Neural cell (in vitro differentiated cells): ENCODE results near the gene COTL1. TPM values are rescaled to one million over a fixed set of nuclear protein-coding genes. Genes with fewer than 3 reads are reported as not detected.
"Not testable (repeated sequence)": the region's sequence is repeated elsewhere in the genome, so short reads cannot be mapped to it uniquely, and the experiment has no call there.

Experiments
- H2AFZ ChIP-seq: fragments of 200-600, 300-800 bp; sonication (generic), shearing (Covaris generic); 2 replicates; pipeline ENCODE4 v1.6.0; 2014; ENCODE audit warnings: low read depth, mild to moderate bottlenecking, antibody characterized with exemption, low read length, moderate library complexity
- H3F3A ChIP-seq: fragments of 200-600 bp; shearing (Covaris generic); 2 replicates; pipeline ENCODE4 v1.6.1; 2016; ENCODE audit warnings: mild to moderate bottlenecking, moderate library complexity, mixed read lengths, antibody characterized with exemption, low read length; ENCODE audit not compliant: insufficient read depth, poor library complexity, severe bottlenecking
- H3K27ac ChIP-seq: fragments of 200-600, 300-800 bp; sonication (generic), shearing (Covaris generic); 2 replicates; pipeline ENCODE4 v1.5.1; 2014; ENCODE audit warnings: mild to moderate bottlenecking, low read length, moderate library complexity
- H3K27me3 ChIP-seq: fragments of 300-800, 200-600 bp; sonication (generic), shearing (Covaris generic); 2 replicates; pipeline ENCODE4 v1.6.0; 2014; ENCODE audit warnings: mild to moderate bottlenecking, low read depth, low read length, moderate library complexity; ENCODE audit not compliant: insufficient read depth
- H3K36me3 ChIP-seq: fragments of 300-800, 200-600 bp; sonication (generic), shearing (Covaris generic); 2 replicates; pipeline ENCODE4 v1.5.1; 2014; ENCODE audit warnings: mild to moderate bottlenecking, antibody characterized with exemption, low read length, moderate library complexity; ENCODE audit not compliant: insufficient read depth
- H3K4me2 ChIP-seq: fragments of 300-800, 200-600 bp; sonication (generic), shearing (Covaris generic); 2 replicates; pipeline ENCODE4 v1.6.0; 2014; ENCODE audit warnings: mild to moderate bottlenecking, low read length
- H3K4me3 ChIP-seq: fragments of 300-800, 200-600 bp; sonication (generic), shearing (Covaris generic); 2 replicates; pipeline ENCODE4 v1.5.1; 2014; ENCODE audit warnings: mild to moderate bottlenecking, low read length, moderate library complexity
- H3K79me2 ChIP-seq: fragments of 200-600 bp; shearing (Covaris generic); replicated peaks from 2 replicates; pipeline ENCODE4 v1.6.0; 2014; ENCODE audit warnings: mild to moderate bottlenecking, low read length, moderate library complexity; ENCODE audit not compliant: insufficient read depth
- H3K9ac ChIP-seq: fragments of 300-800, 200-600 bp; sonication (generic), shearing (Covaris generic); 2 replicates; pipeline ENCODE4 v1.6.1; 2016; ENCODE audit warnings: mild to moderate bottlenecking, low read length, mixed read lengths
- H3K9me2 ChIP-seq: fragments of 200-600 bp; shearing (Covaris generic); 2 replicates; pipeline ENCODE4 v1.6.1; 2016; ENCODE audit warnings: mild to moderate bottlenecking, low read length, mixed read lengths; ENCODE audit not compliant: insufficient read depth
- H3K9me3 ChIP-seq: fragments of 200-600, 300-800 bp; sonication (generic), shearing (Covaris generic); 2 replicates; pipeline ENCODE4 v1.6.1; 2016; ENCODE audit warnings: mild to moderate bottlenecking, mixed run types, low read length, moderate library complexity, mixed read lengths
- H4K20me1 ChIP-seq: fragments of 200-600 bp; shearing (Covaris generic); 2 replicates; pipeline ENCODE4 v1.6.1; 2016; ENCODE audit warnings: mild to moderate bottlenecking, mixed run types; ENCODE audit not compliant: insufficient read depth
- EP300 ChIP-seq: fragments of 450-650 bp; conservative IDR thresholded peaks from 2 replicates; pipeline ENCODE4 v1.6.1; 2014; ENCODE audit warnings: antibody characterized with exemption, mild to moderate bottlenecking, moderate library complexity; ENCODE audit not compliant: poor library complexity, severe bottlenecking
- EZH2 ChIP-seq: fragments of 200-600, 300-800 bp; shearing (Covaris generic), sonication (generic); IDR thresholded peaks from 2 replicates; pipeline ENCODE4 v1.6.1; 2014; ENCODE audit warnings: antibody characterized with exemption, low read length, borderline replicate concordance, mild to moderate bottlenecking; ENCODE audit not compliant: insufficient read depth, poor library complexity, severe bottlenecking
- MXI1 ChIP-seq: fragments of 450-650 bp; conservative IDR thresholded peaks from 2 replicates; pipeline ENCODE4 v1.6.1; 2014; ENCODE audit warnings: antibody characterized with exemption, mild to moderate bottlenecking; ENCODE audit not compliant: poor library complexity, severe bottlenecking
- POLR2AphosphoS5 ChIP-seq: IDR thresholded peaks from 2 replicates; pipeline ENCODE4 v1.6.1; 2012
- RAD21 ChIP-seq: fragments of 450-650 bp; conservative IDR thresholded peaks from 2 replicates; pipeline ENCODE4 v1.6.1; 2014; ENCODE audit warnings: antibody characterized with exemption, mild to moderate bottlenecking, moderate library complexity
- SMC3 ChIP-seq: fragments of 450-650 bp; conservative IDR thresholded peaks from 2 replicates; pipeline ENCODE4 v1.6.1; 2014; ENCODE audit warnings: antibody characterized with exemption, mild to moderate bottlenecking, moderate library complexity; ENCODE audit not compliant: poor library complexity
- TAF1 ChIP-seq: IDR thresholded peaks from 2 replicates; pipeline ENCODE4 v1.6.1; 2012; ENCODE audit warnings: low read depth
- polyA plus RNA-seq: library from polyadenylated mRNA; depleted of rRNA; stranded (reverse); fragments of >200 nt; gene quantifications from 2 replicates; pipeline ENCODE4 v1.2.3, GENCODE V29; 2014
- TF ChIP-seq, protein P1 (sequence below): IDR thresholded peaks from 2 replicates; pipeline ENCODE4 v1.6.1; 2012; ENCODE audit warnings: borderline replicate concordance
- TF ChIP-seq, protein P2 (sequence below): fragments of 450-650 bp; IDR thresholded peaks from 2 replicates; pipeline ENCODE4 v1.5.1; 2014; ENCODE audit warnings: antibody characterized with exemption, mild to moderate bottlenecking, moderate library complexity; ENCODE audit not compliant: poor library complexity, severe bottlenecking

COTL1 gene
- polyA plus RNA-seq, 1 donor from 2014 or later = 86.6 TPM

- H3K27ac ChIP-seq = no peak overlapping the region
- H3K9me2 ChIP-seq = no peaks in the 10 kb centered on the region
- no peak overlapping the region for H3K4me2 ChIP-seq
- no peaks in the 10 kb centered on the region for H3K36me3 ChIP-seq
- no peaks in the 10 kb centered on the region for H3K79me2 ChIP-seq
- TF ChIP-seq TAF1 = no peak
- TF ChIP-seq, protein P1, sequence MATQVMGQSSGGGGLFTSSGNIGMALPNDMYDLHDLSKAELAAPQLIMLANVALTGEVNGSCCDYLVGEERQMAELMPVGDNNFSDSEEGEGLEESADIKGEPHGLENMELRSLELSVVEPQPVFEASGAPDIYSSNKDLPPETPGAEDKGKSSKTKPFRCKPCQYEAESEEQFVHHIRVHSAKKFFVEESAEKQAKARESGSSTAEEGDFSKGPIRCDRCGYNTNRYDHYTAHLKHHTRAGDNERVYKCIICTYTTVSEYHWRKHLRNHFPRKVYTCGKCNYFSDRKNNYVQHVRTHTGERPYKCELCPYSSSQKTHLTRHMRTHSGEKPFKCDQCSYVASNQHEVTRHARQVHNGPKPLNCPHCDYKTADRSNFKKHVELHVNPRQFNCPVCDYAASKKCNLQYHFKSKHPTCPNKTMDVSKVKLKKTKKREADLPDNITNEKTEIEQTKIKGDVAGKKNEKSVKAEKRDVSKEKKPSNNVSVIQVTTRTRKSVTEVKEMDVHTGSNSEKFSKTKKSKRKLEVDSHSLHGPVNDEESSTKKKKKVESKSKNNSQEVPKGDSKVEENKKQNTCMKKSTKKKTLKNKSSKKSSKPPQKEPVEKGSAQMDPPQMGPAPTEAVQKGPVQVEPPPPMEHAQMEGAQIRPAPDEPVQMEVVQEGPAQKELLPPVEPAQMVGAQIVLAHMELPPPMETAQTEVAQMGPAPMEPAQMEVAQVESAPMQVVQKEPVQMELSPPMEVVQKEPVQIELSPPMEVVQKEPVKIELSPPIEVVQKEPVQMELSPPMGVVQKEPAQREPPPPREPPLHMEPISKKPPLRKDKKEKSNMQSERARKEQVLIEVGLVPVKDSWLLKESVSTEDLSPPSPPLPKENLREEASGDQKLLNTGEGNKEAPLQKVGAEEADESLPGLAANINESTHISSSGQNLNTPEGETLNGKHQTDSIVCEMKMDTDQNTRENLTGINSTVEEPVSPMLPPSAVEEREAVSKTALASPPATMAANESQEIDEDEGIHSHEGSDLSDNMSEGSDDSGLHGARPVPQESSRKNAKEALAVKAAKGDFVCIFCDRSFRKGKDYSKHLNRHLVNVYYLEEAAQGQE = no peak
- TF ChIP-seq RAD21 = no peak
- TF ChIP-seq EZH2 = no peak
- TF ChIP-seq, protein P2, sequence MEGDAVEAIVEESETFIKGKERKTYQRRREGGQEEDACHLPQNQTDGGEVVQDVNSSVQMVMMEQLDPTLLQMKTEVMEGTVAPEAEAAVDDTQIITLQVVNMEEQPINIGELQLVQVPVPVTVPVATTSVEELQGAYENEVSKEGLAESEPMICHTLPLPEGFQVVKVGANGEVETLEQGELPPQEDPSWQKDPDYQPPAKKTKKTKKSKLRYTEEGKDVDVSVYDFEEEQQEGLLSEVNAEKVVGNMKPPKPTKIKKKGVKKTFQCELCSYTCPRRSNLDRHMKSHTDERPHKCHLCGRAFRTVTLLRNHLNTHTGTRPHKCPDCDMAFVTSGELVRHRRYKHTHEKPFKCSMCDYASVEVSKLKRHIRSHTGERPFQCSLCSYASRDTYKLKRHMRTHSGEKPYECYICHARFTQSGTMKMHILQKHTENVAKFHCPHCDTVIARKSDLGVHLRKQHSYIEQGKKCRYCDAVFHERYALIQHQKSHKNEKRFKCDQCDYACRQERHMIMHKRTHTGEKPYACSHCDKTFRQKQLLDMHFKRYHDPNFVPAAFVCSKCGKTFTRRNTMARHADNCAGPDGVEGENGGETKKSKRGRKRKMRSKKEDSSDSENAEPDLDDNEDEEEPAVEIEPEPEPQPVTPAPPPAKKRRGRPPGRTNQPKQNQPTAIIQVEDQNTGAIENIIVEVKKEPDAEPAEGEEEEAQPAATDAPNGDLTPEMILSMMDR = no peak
- no peak for TF ChIP-seq POLR2AphosphoS5
- no peak for TF ChIP-seq EP300
- no peak for TF ChIP-seq MXI1
- no peak for TF ChIP-seq SMC3
- no peaks in the 10 kb centered on the region for H3K9me3 ChIP-seq
- H3K27me3 ChIP-seq = no peaks in the 10 kb centered on the region
- no peak overlapping the region for H3K9ac ChIP-seq
- H3F3A ChIP-seq = no peaks in the 10 kb centered on the region
- no peak overlapping the region for H2AFZ ChIP-seq
- no peak overlapping the region for H3K4me3 ChIP-seq
- no peaks in the 10 kb centered on the region for H4K20me1 ChIP-seq
Measured at GRCh38 chr16:84635702-84636101, 17.8 kb upstream of the COTL1 start.

DNA sequence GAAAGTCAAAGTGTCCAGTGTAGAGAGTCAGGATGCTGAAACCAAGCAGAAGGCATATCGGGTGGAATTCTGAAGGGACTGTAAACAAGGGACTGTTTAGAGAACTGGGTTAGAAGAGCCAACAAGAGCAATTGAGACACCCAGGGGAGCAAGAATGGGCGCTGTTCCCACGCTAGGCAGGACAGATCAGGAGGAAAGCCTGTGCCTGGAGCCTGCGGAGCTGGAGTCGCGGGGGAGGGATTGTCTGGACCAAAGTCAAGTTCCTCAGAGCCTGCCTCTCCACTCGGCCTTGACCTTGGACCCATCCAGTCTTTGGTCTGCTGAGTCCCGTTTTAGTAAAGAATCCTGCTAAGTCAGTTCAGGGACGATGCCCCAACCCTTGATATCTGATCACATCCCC is 15.7 kb upstream of the COTL1 start:
- H3K4me2 ChIP-seq = no peak overlapping the region
- H2AFZ ChIP-seq = no peak overlapping the region
- H3K9ac ChIP-seq = no peak overlapping the region
- H3F3A ChIP-seq = no peaks in the 10 kb centered on the region
- H3K9me3 ChIP-seq = no peaks in the 10 kb centered on the region
- no peaks in the 10 kb centered on the region for H3K27me3 ChIP-seq
- TF ChIP-seq, protein P2 = no peak
- no peak for TF ChIP-seq SMC3
- no peak for TF ChIP-seq RAD21
- no peak for TF ChIP-seq POLR2AphosphoS5
- TF ChIP-seq EP300 = no peak
- no peak for TF ChIP-seq EZH2
- TF ChIP-seq MXI1 = no peak
- TF ChIP-seq, protein P1 = no peak
- no peak for TF ChIP-seq TAF1
- H3K9me2 ChIP-seq = no peaks in the 10 kb centered on the region
- H3K79me2 ChIP-seq = no peaks in the 10 kb centered on the region
- H3K4me3 ChIP-seq = no peak overlapping the region
- H3K36me3 ChIP-seq = no peaks in the 10 kb centered on the region
- no peak overlapping the region for H3K27ac ChIP-seq
- H4K20me1 ChIP-seq = no peaks in the 10 kb centered on the region

DNA sequence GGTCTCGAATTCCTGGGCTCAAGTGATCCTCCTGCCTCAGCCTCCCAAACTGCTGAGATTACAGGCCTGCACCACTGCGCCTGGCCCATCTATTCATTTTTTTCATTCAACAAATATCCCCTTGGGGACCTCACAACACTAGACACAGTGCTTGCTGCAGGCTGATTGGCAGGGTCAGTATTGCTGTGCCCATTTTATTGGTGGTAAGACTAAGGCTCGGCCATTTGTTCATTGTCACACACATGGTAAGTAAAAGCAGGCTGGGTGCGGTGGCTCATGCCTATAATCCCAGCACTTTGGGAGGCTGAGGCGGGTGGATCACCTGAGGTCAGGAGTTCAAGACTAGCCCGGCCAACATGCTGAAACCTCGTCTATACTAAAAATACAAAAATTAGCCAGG is 15.0 kb upstream of the COTL1 start:
- H3K4me2 ChIP-seq, H2AFZ ChIP-seq, H3F3A ChIP-seq, H3K9me3 ChIP-seq, H3K27ac ChIP-seq, H4K20me1 ChIP-seq, H3K79me2 ChIP-seq, H3K4me3 ChIP-seq, H3K9ac ChIP-seq, H3K27me3 ChIP-seq, H3K9me2 ChIP-seq, H3K36me3 ChIP-seq: not testable (repeated sequence)
